GM12878 (cell line): ENCODE measurements around the gene NBEA. TPM values are rescaled to one million over a fixed set of nuclear protein-coding genes. Genes with fewer than 3 reads are reported as not detected.

ENCODE experiments used
- CREM ChIP-seq: IDR thresholded peaks from 2 replicates; pipeline ENCODE4 v1.6.1; 2014; ENCODE audit warnings: antibody characterized with exemption, low read depth
- CTCF ChIP-seq, 3 experiments: IDR thresholded peaks in 2 of 3; conservative IDR thresholded peaks in 1 of 3; 2 replicates each; pipeline ENCODE4 v1.5.1; 2011; ENCODE audit warnings: low read depth in 3 of 3, low read length in 3 of 3, mild to moderate bottlenecking in 3 of 3, control low read depth in 2 of 3, moderate library complexity in 2 of 3, inconsistent platforms in 1 of 3, mixed read lengths in 1 of 3; ENCODE audit not compliant: control insufficient read depth in 2 of 3, insufficient read depth in 1 of 3; ENCODE audit errors: extremely low read depth in 1 of 3
- DPF2 ChIP-seq: fragments of 450-650 bp; IDR thresholded peaks from 2 replicates; pipeline ENCODE4 v1.6.1; 2017; ENCODE audit warnings: mild to moderate bottlenecking
- E2F8 ChIP-seq: fragments of 450-650 bp; IDR thresholded peaks from 2 replicates; pipeline ENCODE4 v1.6.1; 2018; ENCODE audit warnings: mild to moderate bottlenecking, low read depth, moderate library complexity; ENCODE audit not compliant: partially characterized antibody
- ELK1 ChIP-seq: IDR thresholded peaks from 2 replicates; pipeline ENCODE4 v1.6.1; 2012; ENCODE audit warnings: low read depth, low read length, improper control_type of control experiment
- EP300 ChIP-seq, 2 experiments: fragments of 150-350 bp in 1 of 2; IDR thresholded peaks; 2 replicates each; pipeline ENCODE4 v1.6.1; 2011 to 2012; ENCODE audit warnings: low read depth in 2 of 2, low read length in 2 of 2, borderline replicate concordance in 1 of 2, improper control_type of control experiment in 1 of 2, inconsistent platforms in 1 of 2; ENCODE audit not compliant: control insufficient read depth in 1 of 2
- ESRRA ChIP-seq: IDR thresholded peaks from 2 replicates; pipeline ENCODE4 v1.6.1; 2012; ENCODE audit warnings: mild to moderate bottlenecking, low read length, improper control_type of control experiment
- IKZF1 ChIP-seq: fragments of 450-650 bp; conservative IDR thresholded peaks from 2 replicates; pipeline ENCODE4 v1.6.1; 2017; ENCODE audit warnings: antibody characterized with exemption, mild to moderate bottlenecking
- IKZF2 ChIP-seq, 2 experiments: fragments of 450-650 bp; IDR thresholded peaks; 2 replicates each; pipeline ENCODE4 v1.6.1; 2017; ENCODE audit warnings: mild to moderate bottlenecking in 2 of 2, moderate library complexity in 2 of 2
- KDM1A ChIP-seq: fragments of 200-600 bp; sonication (generic); IDR thresholded peaks from 2 replicates; pipeline ENCODE4 v1.6.1; 2016; ENCODE audit warnings: borderline replicate concordance
- MEF2A ChIP-seq: IDR thresholded peaks from 2 replicates; pipeline ENCODE4 v1.6.1; 2011; ENCODE audit warnings: low read depth, mild to moderate bottlenecking, low read length, moderate library complexity; ENCODE audit not compliant: insufficient read depth
- MYC ChIP-seq: IDR thresholded peaks from 2 replicates; pipeline ENCODE4 v1.6.1; 2011; ENCODE audit warnings: mild to moderate bottlenecking, low read length, moderate library complexity, inconsistent platforms; ENCODE audit not compliant: insufficient read depth, insufficient replicate concordance, insufficient read length, severe bottlenecking
- NBN ChIP-seq: fragments of 450-650 bp; IDR thresholded peaks from 2 replicates; pipeline ENCODE4 v1.6.1; 2016
- NR2C1 ChIP-seq: fragments of 450-650 bp; IDR thresholded peaks from 2 replicates; pipeline ENCODE4 v1.6.1; 2017; ENCODE audit warnings: antibody characterized with exemption, mild to moderate bottlenecking, moderate library complexity
- PAX5 ChIP-seq: IDR thresholded peaks from 2 replicates; pipeline ENCODE4 v1.6.1; 2011; ENCODE audit warnings: low read depth, low read length, borderline replicate concordance
- POLR2A ChIP-seq: IDR thresholded peaks from 2 replicates; pipeline ENCODE4 v1.6.1; 2011; ENCODE audit warnings: low read depth, mild to moderate bottlenecking, low read length
- RB1 ChIP-seq: fragments of 450-650 bp; formaldehyde crosslinking; IDR thresholded peaks from 2 replicates; pipeline ENCODE4 v1.6.1; 2017; ENCODE audit warnings: mild to moderate bottlenecking, borderline replicate concordance
- SMAD5 ChIP-seq: IDR thresholded peaks from 2 replicates; pipeline ENCODE4 v1.6.1; 2016; ENCODE audit warnings: antibody characterized with exemption, low read depth
- SMC3 ChIP-seq: IDR thresholded peaks from 2 replicates; pipeline ENCODE4 v1.6.1; 2011; ENCODE audit warnings: low read length, improper control_type of control experiment, borderline replicate concordance
- SP1 ChIP-seq: IDR thresholded peaks from one replicate; pipeline ENCODE4 v1.6.1; 2011; ENCODE audit warnings: low read depth, low read length
- TAF1 ChIP-seq: IDR thresholded peaks from 2 replicates; pipeline ENCODE4 v1.6.1; 2011; ENCODE audit warnings: mild to moderate bottlenecking, low read depth, low read length, borderline replicate concordance
- USF1 ChIP-seq: IDR thresholded peaks from 2 replicates; pipeline ENCODE4 v1.6.1; 2011; ENCODE audit warnings: borderline replicate concordance, low read depth, mild to moderate bottlenecking, moderate library complexity, mixed read lengths, low read length; ENCODE audit not compliant: insufficient read depth; ENCODE audit errors: extremely low read length
- polyA plus RNA-seq, 11 experiments: library from polyadenylated mRNA; depleted of rRNA in 4 of 11; unstranded in 6 of 11; stranded (reverse) in 5 of 11; fragments of >200 nt; fragmentation: Nextera tagmentation in 4 of 11; fragmentation: Illumina TruSeq in 1 of 11; extraction: Ambion mirVana in 4 of 11; extraction: Trizol in 1 of 11; gene quantifications; 1 replicate in 1 of 11; 2 replicates in 10 of 11; pipeline versions ENCODE4 v1.2.1 to v1.2.3, GENCODE V29; 2011 to 2016; ENCODE audit warnings: inconsistent platforms in 2 of 11, missing spikeins in 2 of 11, low read depth in 1 of 11
- total RNA-seq, 4 experiments: library from RNA; depleted of rRNA in 3 of 4; stranded (reverse); fragments of >200 nt in 3 of 4; fragmentation: Illumina TruSeq in 1 of 4; extraction: Trizol in 1 of 4; gene quantifications; 2 replicates each; pipeline versions ENCODE4 v1.2.1 to v1.2.3, GENCODE V29; 2013 to 2021

Gene NBEA
- total and polyA plus RNA-seq, 10 of the 15 experiments (the other 5 are each of a cell fraction or from before 2014, with no cell fraction given), result 0.23 to 3.6 (median 0.55) TPM

GRCh38 chr13:35720690-35721554 is 778.9 kb downstream of the NBEA start (continued):
- TF ChIP-seq E2F8 (no peak), MYC (no peak), EP300 (IDR thresholded peaks at IDR 0.05; ENCODE audit: borderline replicate concordance in 1 of 2, control insufficient read depth in 1 of 2, low read depth in 2 of 2, low read length in 2 of 2) (no peak), ELK1 (no peak), MEF2A (no peak), KDM1A (no peak), PAX5 (no peak), CTCF (IDR thresholded peaks at IDR 0.05 in 2 of 3, conservative IDR thresholded peaks at IDR 0.05 in 1 of 3; ENCODE audit: control insufficient read depth in 2 of 3, extremely low read depth in 1 of 3, insufficient read depth in 1 of 3, low read depth in 3 of 3, low read length in 3 of 3) (peak; percentile 66 to 90 (median 86)), SMC3 (peak; percentile 54; the same call in 1 of the 2 replicates), NR2C1 (no peak), ESRRA (no peak), CREM (no peak), IKZF1 (peak; percentile 45), NBN (no peak), RB1 (0 out of 2 replicates have a peak, but pooled peaks have one; percentile 46), POLR2A (no peak), SP1 (no peak), IKZF2 (IDR thresholded peaks at IDR 0.05) (0 out of 4 replicates have a peak, but pooled peaks of 1 of the 2 experiments have one; percentile 13), DPF2 (no peak), SMAD5 (no peak), USF1 (no peak), TAF1 (no peak)
